Loucy (cell line): Measurements from ENCODE around the gene MLF2.

Source experiments
- H2AFZ ChIP-seq: fragments of 200-600 bp; sonication (generic); 2 replicates; pipeline ENCODE4 v1.6.0; 2016; ENCODE audit warnings: antibody characterized with exemption, mild to moderate bottlenecking, low read length, moderate library complexity
- H3F3A ChIP-seq: fragments of 200-600 bp; 2 replicates; pipeline ENCODE4 v1.6.0; 2016; ENCODE audit warnings: antibody characterized with exemption, low read depth, mild to moderate bottlenecking
- H3K27me3 ChIP-seq: fragments of 200-600 bp; sonication (generic); 2 replicates; pipeline ENCODE4 v1.6.1; 2014; ENCODE audit warnings: low read length, mild to moderate bottlenecking; ENCODE audit not compliant: insufficient read depth, poor library complexity, severe bottlenecking
- H3K36me3 ChIP-seq: fragments of 200-600 bp; sonication (generic); 2 replicates; pipeline ENCODE4 v1.6.1; 2016; ENCODE audit warnings: low read length; ENCODE audit not compliant: insufficient read depth
- H3K4me1 ChIP-seq: fragments of 200-600 bp; sonication (generic); 2 replicates; pipeline ENCODE4 v1.5.1; 2014; ENCODE audit warnings: low read length, mild to moderate bottlenecking; ENCODE audit not compliant: insufficient read depth, poor library complexity, severe bottlenecking
- H3K4me2 ChIP-seq: fragments of 200-600 bp; sonication (generic); 2 replicates; pipeline ENCODE4 v1.6.0; 2014; ENCODE audit warnings: antibody characterized with exemption, low read length, low read depth, mild to moderate bottlenecking; ENCODE audit not compliant: poor library complexity, severe bottlenecking
- H3K4me3 ChIP-seq: fragments of 200-600 bp; sonication (generic); 2 replicates; pipeline ENCODE4 v1.5.1; 2014; ENCODE audit warnings: low read length, mild to moderate bottlenecking, mixed read lengths; ENCODE audit not compliant: poor library complexity, severe bottlenecking
- H3K79me2 ChIP-seq: fragments of 200-600 bp; sonication (generic); 2 replicates; pipeline ENCODE4 v1.6.1; 2014; ENCODE audit warnings: low read length; ENCODE audit not compliant: insufficient read depth
- H3K9ac ChIP-seq: fragments of 200-600 bp; sonication (generic); 2 replicates; pipeline ENCODE4 v1.6.0; 2014; ENCODE audit warnings: mild to moderate bottlenecking, low read depth, low read length, moderate library complexity; ENCODE audit not compliant: poor library complexity, severe bottlenecking
- H3K9me2 ChIP-seq: fragments of 200-600 bp; sonication (generic); replicated peaks from 2 replicates; pipeline ENCODE4 v1.6.1; 2016; ENCODE audit warnings: low read depth, low read length, mixed read lengths
- H3K9me3 ChIP-seq: fragments of 200-600 bp; sonication (generic); 2 replicates; pipeline ENCODE4 v1.6.1; 2014; ENCODE audit warnings: mild to moderate bottlenecking, antibody characterized with exemption, low read length, low read depth; ENCODE audit not compliant: insufficient read depth
- H4K20me1 ChIP-seq: fragments of 200-600 bp; sonication (generic); 2 replicates; pipeline ENCODE4 v1.6.0; 2014; ENCODE audit warnings: antibody characterized with exemption, low read length, mild to moderate bottlenecking; ENCODE audit not compliant: insufficient read depth, poor library complexity, severe bottlenecking
- CTCF ChIP-seq: fragments of 200-600 bp; sonication (generic); conservative IDR thresholded peaks from 2 replicates; pipeline ENCODE4 v1.5.1; 2014; ENCODE audit warnings: mild to moderate bottlenecking, antibody characterized with exemption, low read length
- EZH2phosphoT487 ChIP-seq: fragments of 200-600 bp; IDR thresholded peaks from 2 replicates; pipeline ENCODE4 v1.6.1; 2018; ENCODE audit warnings: antibody characterized with exemption, mild to moderate bottlenecking, moderate library complexity, borderline replicate concordance

The MLF2 gene

DNA sequence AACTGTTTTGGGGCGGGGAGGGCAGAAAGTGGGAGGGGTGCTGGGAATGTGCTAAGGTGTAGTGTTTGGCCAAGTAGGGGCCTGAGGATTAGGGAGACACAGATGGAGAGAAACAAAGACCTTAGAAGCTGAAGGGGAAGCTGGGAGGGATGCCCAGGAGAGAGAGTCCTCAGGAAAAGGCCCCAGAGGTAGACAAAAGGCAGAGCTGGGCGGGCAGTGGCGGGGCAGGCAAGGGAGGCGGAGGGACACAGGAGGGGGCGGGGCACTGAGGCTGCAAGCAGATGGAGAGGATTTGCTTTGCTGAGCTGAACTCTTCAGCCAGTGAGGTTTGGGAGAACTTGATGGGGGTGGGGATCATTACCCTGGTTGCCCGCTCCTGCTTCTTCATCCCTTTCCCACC is 16.0 kb upstream of the MLF2 start:
- peaks cover 41% of the 10 kb centered on the region for H3K4me1 ChIP-seq
- peak overlapping the region; percentile 93 for H3K4me2 ChIP-seq
- H4K20me1 ChIP-seq: peaks cover 19% of the 10 kb centered on the region
- TF ChIP-seq EZH2phosphoT487 (no peak), CTCF (no peak)
- H3F3A ChIP-seq: 0 out of 2 replicates have a peak, but pooled peaks cover 5% of the 10 kb centered on the region
- no peaks in the 10 kb centered on the region for H3K27me3 ChIP-seq
- peak overlapping the region; percentile 73 for H3K4me3 ChIP-seq
- no peak overlapping the region for H2AFZ ChIP-seq
- peaks cover 42% of the 10 kb centered on the region for H3K79me2 ChIP-seq
- H3K9me3 ChIP-seq: no peaks in the 10 kb centered on the region
- H3K9ac ChIP-seq: peak overlapping the region; percentile 72
- no peaks in the 10 kb centered on the region for H3K9me2 ChIP-seq
- H3K36me3 ChIP-seq: peaks cover 3% of the 10 kb centered on the region; the same call in 1 of the 2 replicates

- Histone ChIP-seq H3F3A (0 out of 2 replicates have a peak, but pooled peaks cover 5% of the 10 kb centered on the region), H3K4me3 (peak overlapping the region; percentile 73), H3K4me2 (peak overlapping the region; percentile 93), H3K9ac (peak overlapping the region; percentile 72), H4K20me1 (peaks cover 19% of the 10 kb centered on the region), H3K9me2 (no peaks in the 10 kb centered on the region), H2AFZ (no peak overlapping the region), H3K9me3 (no peaks in the 10 kb centered on the region), H3K27me3 (no peaks in the 10 kb centered on the region), H3K79me2 (peaks cover 42% of the 10 kb centered on the region), H3K4me1 (peaks cover 46% of the 10 kb centered on the region), H3K36me3 (peaks cover 3% of the 10 kb centered on the region; the same call in 1 of the 2 replicates)
- TF ChIP-seq CTCF: no peak
- TF ChIP-seq EZH2phosphoT487: no peak
Observed at GRCh38 chr12:6768437-6768914, 15.5 kb upstream of the MLF2 start.

DNA sequence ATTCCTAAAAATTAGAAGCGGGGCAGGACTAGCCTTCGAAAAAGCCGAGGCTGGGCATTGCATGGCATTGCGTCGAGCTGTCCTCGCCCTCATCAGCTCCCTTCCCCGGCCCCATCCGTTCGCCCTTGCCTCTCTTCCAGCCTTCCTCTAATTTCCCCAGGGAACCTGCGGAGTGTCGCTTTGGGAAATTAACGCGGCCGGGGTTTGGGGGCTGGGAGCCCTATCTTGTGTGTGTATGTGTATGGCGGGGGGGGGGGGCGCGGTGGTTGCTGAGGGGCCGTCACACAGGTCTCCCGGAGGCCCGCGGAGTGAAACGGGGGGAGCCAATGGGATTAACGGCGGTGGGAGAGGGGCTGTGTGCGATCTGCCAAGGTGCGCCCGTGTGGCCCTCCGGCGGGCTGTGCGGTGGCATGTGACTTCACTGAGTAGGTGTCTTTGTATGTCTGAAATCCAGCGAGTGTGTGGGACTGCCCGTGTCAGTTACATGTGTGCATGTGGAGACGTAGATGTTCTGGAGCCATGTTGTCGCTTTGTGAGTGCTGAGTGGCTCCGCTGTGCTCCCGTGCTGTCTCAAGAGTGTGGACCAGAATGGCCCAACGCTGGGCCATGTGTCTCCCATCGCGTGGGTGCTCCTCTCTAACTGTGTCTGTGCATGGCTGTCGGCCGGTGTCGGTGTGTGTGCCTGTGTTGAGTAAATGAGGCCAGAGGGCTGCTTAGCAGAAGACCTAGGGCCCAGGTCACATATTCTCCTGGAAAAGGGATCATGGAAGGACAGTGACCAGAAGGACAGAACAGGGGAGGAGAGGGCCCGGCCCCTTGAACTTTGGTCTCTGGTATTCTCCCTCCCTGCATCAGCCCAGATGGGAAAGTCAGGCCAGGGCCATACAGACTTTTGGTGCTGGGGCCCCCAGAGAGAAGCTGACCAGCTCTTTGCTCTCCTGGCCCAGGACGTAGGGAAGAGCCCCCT is 14.7 kb upstream of the MLF2 start:
- Histone ChIP-seq H3K4me1 (peaks cover 47% of the 10 kb centered on the region), H2AFZ (0 out of 2 replicates have a peak overlapping the region, but pooled peaks have one; percentile 74), H3F3A (0 out of 2 replicates have a peak, but pooled peaks cover 5% of the 10 kb centered on the region), H3K9me3 (no peaks in the 10 kb centered on the region), H3K4me3 (peak overlapping the region; percentile 73), H3K4me2 (peak overlapping the region; percentile 93), H3K79me2 (peaks cover 42% of the 10 kb centered on the region), H3K36me3 (peaks cover 3% of the 10 kb centered on the region; the same call in 1 of the 2 replicates), H3K9ac (peak overlapping the region; percentile 72), H3K27me3 (no peaks in the 10 kb centered on the region), H3K9me2 (no peaks in the 10 kb centered on the region), H4K20me1 (peaks cover 19% of the 10 kb centered on the region)
- TF ChIP-seq CTCF: no peak
- TF ChIP-seq EZH2phosphoT487: no peak
